Thymus (tissue), 11 donors: ENCODE measurements around the gene PALD1. TPM values are rescaled to one million over a fixed set of nuclear protein-coding genes. Genes with fewer than 3 reads are reported as not detected.

Source experiments
- DNase-seq, 9 donors: peaks; one replicate each; pipeline ENCODE4 v3.0.0-alpha.2; 2013; ENCODE audit warnings: low spot score in 9 of 9, low read depth in 6 of 9, missing footprints in 1 of 9
- H3K27ac ChIP-seq, 2 donors: one replicate each; pipeline ENCODE4 v1.5.1; 2013; ENCODE audit warnings: control low read depth in 1 of 2, low read depth in 1 of 2, low read length in 1 of 2, mild to moderate bottlenecking in 1 of 2, moderate library complexity in 1 of 2
- H3K27me3 ChIP-seq, 2 donors: one replicate each; pipeline ENCODE4 v1.5.1; 2013; ENCODE audit warnings: low read length in 1 of 2; ENCODE audit not compliant: control insufficient read depth in 2 of 2, insufficient read depth in 1 of 2
- H3K36me3 ChIP-seq, 2 donors: one replicate each; pipeline ENCODE4 v1.5.1; 2013; ENCODE audit warnings: low read length in 1 of 2, mild to moderate bottlenecking in 1 of 2, moderate library complexity in 1 of 2; ENCODE audit not compliant: control insufficient read depth in 2 of 2, insufficient read depth in 2 of 2
- H3K4me1 ChIP-seq, 2 donors: one replicate each; pipeline ENCODE4 v1.5.1; 2013; ENCODE audit warnings: low read length in 2 of 2; ENCODE audit not compliant: control insufficient read depth in 2 of 2, insufficient read depth in 2 of 2
- H3K4me3 ChIP-seq, 2 donors: one replicate each; pipeline ENCODE4 v1.5.1; 2013; ENCODE audit warnings: low read length in 2 of 2, control low read depth in 1 of 2, mild to moderate bottlenecking in 1 of 2
- H3K9me3 ChIP-seq, 2 donors: one replicate each; pipeline ENCODE4 v1.5.1; 2013; ENCODE audit warnings: low read length in 1 of 2, mild to moderate bottlenecking in 1 of 2; ENCODE audit not compliant: control insufficient read depth in 2 of 2, insufficient read depth in 1 of 2
- WGBS: extraction: QIAGEN DNeasy Blood & Tissue Kit; methylation state at CpG from one replicate; pipeline ENCODE4 v1.1.7; 2013; 5-methylcytosine and 5-hydroxymethylcytosine counted together
- polyA plus RNA-seq: library from polyadenylated mRNA; stranded (reverse); fragments of 200-250 nt; gene quantifications from one replicate; pipeline ENCODE4 v1.2.3, GENCODE V29; 2013
- total RNA-seq: library from RNA; stranded (reverse); fragments of 120-200 nt; gene quantifications from one replicate; pipeline ENCODE4 v1.2.4, GENCODE V29; 2013
- donor health status: healthy.

The PALD1 gene
- total and polyA plus RNA-seq, 2 donors = 7.3 to 10.3 TPM

DNA sequence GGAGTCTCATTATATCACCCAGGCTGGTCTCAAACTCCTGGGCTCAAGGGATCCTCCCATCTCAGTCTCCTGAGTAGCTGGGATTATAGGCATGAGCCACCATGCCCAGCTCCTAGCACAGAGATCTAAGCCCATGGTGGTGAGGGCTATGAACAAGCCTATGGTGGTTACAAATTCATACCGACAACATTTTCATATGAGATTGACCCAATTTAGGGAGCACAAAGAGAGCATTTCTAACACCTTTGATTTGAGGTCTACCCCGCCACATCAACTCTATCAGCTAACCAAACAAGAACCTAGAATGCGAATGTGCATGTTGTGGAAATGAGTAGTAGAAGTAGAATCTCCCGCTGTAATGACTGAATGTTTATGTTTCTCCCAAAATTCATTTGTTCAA is 138.2 kb downstream of the PALD1 start:
- H3K9me3 ChIP-seq = no peaks in the 10 kb centered on the region
- DNase-seq = no peak
- H3K27ac ChIP-seq = no peak overlapping the region
- no peaks in the 10 kb centered on the region for H3K36me3 ChIP-seq
- no peaks in the 10 kb centered on the region for H3K27me3 ChIP-seq
- no peak overlapping the region for H3K4me3 ChIP-seq
- 92% methylated on average over 4 of the region's 4 CpGs for WGBS
- H3K4me1 ChIP-seq = no peaks in the 10 kb centered on the region

Other genes with a start within 250 kb of the PALD1 start
- 199 TPM for gene PPA1, start 245.3 kb upstream of the PALD1 start, total RNA-seq
- 150 TPM for gene PPA1, start 245.3 kb upstream of the PALD1 start, polyA plus RNA-seq
- gene NPFFR1, start 194.8 kb upstream of the PALD1 start, total RNA-seq = 0.05 TPM
- 0.21 TPM for gene NPFFR1, start 194.8 kb upstream of the PALD1 start, polyA plus RNA-seq
- 6.6 TPM for gene LRRC20, start 96.1 kb upstream of the PALD1 start, total RNA-seq
- gene LRRC20, start 96.1 kb upstream of the PALD1 start, polyA plus RNA-seq = 3.6 TPM
- gene EIF4EBP2, start 74.6 kb upstream of the PALD1 start, total RNA-seq = 18.9 TPM
- gene EIF4EBP2, start 74.6 kb upstream of the PALD1 start, polyA plus RNA-seq = 32.1 TPM
- gene NODAL, start 37.1 kb upstream of the PALD1 start, total RNA-seq = 0.28 TPM
- gene NODAL, start 37.1 kb upstream of the PALD1 start, polyA plus RNA-seq = 0.21 TPM
- gene PRF1, start 124.0 kb downstream of the PALD1 start, total RNA-seq = 9.1 TPM
- 12.3 TPM for gene PRF1, start 124.0 kb downstream of the PALD1 start, polyA plus RNA-seq
- 1.8 TPM for gene ADAMTS14, start 193.7 kb downstream of the PALD1 start, total RNA-seq
- 1.2 TPM for gene ADAMTS14, start 193.7 kb downstream of the PALD1 start, polyA plus RNA-seq